AG09309 (cell line): Measurements from ENCODE around the gene PFDN1.

Experiments
- DNase-seq: peaks from one replicate; pipeline ENCODE4 v3.0.0-alpha.2; 2010; ENCODE audit warnings: low read depth
- H3K4me3 ChIP-seq: 2 replicates; pipeline ENCODE4 v1.5.1; 2011; ENCODE audit warnings: mild to moderate bottlenecking, low read depth, low read length, moderate library complexity; ENCODE audit not compliant: control insufficient read depth
- CTCF ChIP-seq: IDR thresholded peaks from 2 replicates; pipeline ENCODE4 v1.5.1; 2011; ENCODE audit warnings: mild to moderate bottlenecking, low read depth, low read length, inconsistent platforms; ENCODE audit not compliant: insufficient read depth, control insufficient read depth; ENCODE audit errors: missing control alignments

Gene PFDN1

DNA sequence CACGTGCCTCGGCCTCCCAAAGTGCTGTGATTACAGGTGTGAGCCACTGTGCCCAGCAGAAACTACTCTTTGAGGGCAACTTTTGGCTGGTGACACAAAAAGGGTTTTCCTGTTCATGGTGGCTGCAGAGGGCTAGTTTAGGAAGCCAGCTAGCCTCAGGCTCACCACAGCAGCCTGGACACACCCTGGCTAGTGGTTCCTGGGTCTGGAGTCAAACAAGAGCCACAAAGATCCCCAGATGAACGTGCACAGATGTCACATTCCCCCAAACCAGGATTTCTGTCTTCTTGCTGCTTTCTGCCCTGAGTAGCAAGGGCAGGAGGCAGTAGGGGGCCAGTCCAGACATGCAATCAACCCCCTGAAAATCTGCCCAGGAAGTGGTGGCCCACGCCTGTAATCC lies 36.7 kb upstream of the PFDN1 start:
- no peak for TF ChIP-seq CTCF
- DNase-seq: no peak
- no peak overlapping the region for H3K4me3 ChIP-seq

DNA sequence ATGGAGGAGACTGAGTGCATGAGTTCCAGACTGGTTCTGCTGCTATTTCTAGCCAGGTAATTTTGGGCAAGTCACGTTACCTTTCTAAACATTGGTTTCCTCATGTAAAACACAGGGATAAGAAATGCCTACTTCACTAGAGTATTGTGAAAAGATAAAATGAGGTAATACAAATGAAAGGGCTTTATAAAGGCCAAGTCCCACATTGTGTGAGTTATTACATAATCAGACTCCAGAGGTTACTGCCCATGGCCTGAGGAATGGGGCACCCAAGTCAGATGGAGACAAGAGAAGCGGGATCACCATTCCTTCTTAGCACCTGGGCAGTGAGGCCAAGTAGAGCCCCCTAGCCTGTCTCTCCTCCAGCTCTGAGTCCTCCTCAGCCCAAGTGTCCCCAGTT lies 36.0 kb upstream of the PFDN1 start:
- TF ChIP-seq CTCF: no peak
- no peak overlapping the region for H3K4me3 ChIP-seq

DNA sequence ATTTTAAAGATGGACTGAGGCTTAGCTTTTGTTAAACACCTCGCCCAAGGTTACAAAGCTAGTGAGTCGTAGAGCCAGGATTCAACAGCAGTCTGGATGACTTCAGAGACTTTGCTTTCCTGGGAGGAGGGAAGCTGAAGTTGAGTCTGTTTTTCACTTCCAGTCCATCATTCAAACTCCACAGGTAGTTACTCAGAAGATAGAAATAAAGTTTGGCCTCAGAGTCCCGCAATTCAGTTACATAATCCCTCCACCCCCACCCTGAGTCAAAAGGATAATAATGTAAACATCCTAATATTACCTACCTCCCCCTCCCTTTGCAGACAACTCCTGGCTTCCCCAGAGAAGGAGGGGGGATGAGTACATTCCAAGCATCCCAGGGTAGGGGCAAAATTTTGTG lies 35.4 kb upstream of the PFDN1 start:
- no peak for TF ChIP-seq CTCF
- DNase-seq: no peak
- H3K4me3 ChIP-seq: no peak overlapping the region

More for the DNA sequence above, 36.0 kb upstream of the PFDN1 start:
- DNase-seq: no peak

GRCh38 chr5:140337880-140338279 lies 35.0 kb upstream of the PFDN1 start:
- no peak for TF ChIP-seq CTCF
- no peak overlapping the region for H3K4me3 ChIP-seq
- no peak for DNase-seq

GRCh38 chr5:140336388-140336787 lies 33.5 kb upstream of the PFDN1 start:
- DNase-seq: no peak
- no peak overlapping the region for H3K4me3 ChIP-seq
- TF ChIP-seq CTCF: no peak

GRCh38 chr5:140331638-140332037 lies 28.7 kb upstream of the PFDN1 start:
- H3K4me3 ChIP-seq: no peak overlapping the region
- TF ChIP-seq CTCF: no peak
- DNase-seq: no peak
